Tibial nerve (tissue), 4 donors: ENCODE results near the gene STX11. TPM values are rescaled to one million over a fixed set of nuclear protein-coding genes. Genes with fewer than 3 reads are reported as not detected.
A peak's percentile ranks its signal among the peaks of the same experiment; 100 is the strongest.
"Not testable (repeated sequence)": the region's sequence is repeated elsewhere in the genome, so short reads cannot be mapped to it uniquely, and the experiment has no call there.

Experiments
- DNase-seq, 2 donors: peaks; one replicate each; pipeline ENCODE4 v3.0.0-alpha.2; 2019; ENCODE audit warnings: low spot score in 2 of 2
- H3K27ac ChIP-seq, 4 donors: fragments of 200-600 bp; sonication (generic) in 3 of 4; one replicate each; pipeline ENCODE4 v1.5.1; 2017 to 2019; ENCODE audit warnings: mild to moderate bottlenecking in 1 of 4
- H3K27me3 ChIP-seq, 2 donors: fragments of 200-600 bp; sonication (generic) in 1 of 2; one replicate each; pipeline versions ENCODE4 v1.5.1 to v1.6.0; 2017 to 2019
- H3K36me3 ChIP-seq, 3 donors: fragments of 200-600 bp; sonication (generic); one replicate each; pipeline ENCODE4 v1.5.1; 2018 to 2019
- H3K4me1 ChIP-seq, 4 donors: fragments of 200-600 bp; sonication (generic) in 3 of 4; one replicate each; pipeline ENCODE4 v1.5.1; 2017 to 2019
- H3K4me3 ChIP-seq, 4 donors: fragments of 200-600 bp; sonication (generic) in 3 of 4; one replicate each; pipeline ENCODE4 v1.5.1; 2017 to 2019; ENCODE audit warnings: mild to moderate bottlenecking in 1 of 4, moderate library complexity in 1 of 4
- H3K9me3 ChIP-seq, 4 donors: fragments of 200-600 bp; sonication (generic) in 3 of 4; one replicate each; pipeline ENCODE4 v1.5.1; 2017 to 2019
- EP300 ChIP-seq, 2 donors: sonication (generic); formaldehyde crosslinking; IDR thresholded peaks; one replicate each; pipeline ENCODE4 v1.6.1; 2017; ENCODE audit warnings: antibody characterized with exemption in 2 of 2, mild to moderate bottlenecking in 1 of 2
- POLR2A ChIP-seq, 2 donors: fragments of 450-650 bp; IDR thresholded peaks; one replicate each; pipeline ENCODE4 v1.6.1; 2017; ENCODE audit warnings: antibody characterized with exemption in 2 of 2, mild to moderate bottlenecking in 2 of 2, moderate library complexity in 2 of 2
- WGBS, 2 donors: methylation state at CpG; one replicate each; pipeline ENCODE4 v1.1.5; 2018; 5-methylcytosine and 5-hydroxymethylcytosine counted together
- total RNA-seq, 4 donors: library from RNA; depleted of rRNA; stranded (reverse); fragments of >200 nt; gene quantifications; one replicate each; pipeline ENCODE4 v1.1.0, GENCODE V29; 2016
- TF ChIP-seq, protein P1 (sequence below), 5 experiments: fragments of 200-600 bp in 3 of 5; fragments of 450-650 bp in 2 of 5; sonication (generic) in 3 of 5; IDR thresholded peaks; one replicate each; pipeline ENCODE4 v1.5.1; 2016 to 2019; ENCODE audit warnings: antibody characterized with exemption in 5 of 5, mild to moderate bottlenecking in 3 of 5, moderate library complexity in 2 of 5

STX11 gene
- total RNA-seq, 4 donors from 2014 or later = 5.3 to 24.3 (median 12.5) TPM

GRCh38 chr6:144177726-144178125 is 27.4 kb downstream of the STX11 start:
- Histone ChIP-seq H3K9me3 (no peaks in the 10 kb centered on the region), H3K36me3 (no peaks in the 10 kb centered on the region), H3K27ac (no peak overlapping the region), H3K4me3 (no peak overlapping the region), H3K4me1 (no peaks in the 10 kb centered on the region), H3K27me3 (no peaks in the 10 kb centered on the region)
- no peak for DNase-seq
- WGBS, 2 donors = 84 to 92% methylated on average over 3 of the region's 3 CpGs
- no peak for TF ChIP-seq EP300 (IDR thresholded peaks at IDR 0.05)
- TF ChIP-seq, protein P1, sequence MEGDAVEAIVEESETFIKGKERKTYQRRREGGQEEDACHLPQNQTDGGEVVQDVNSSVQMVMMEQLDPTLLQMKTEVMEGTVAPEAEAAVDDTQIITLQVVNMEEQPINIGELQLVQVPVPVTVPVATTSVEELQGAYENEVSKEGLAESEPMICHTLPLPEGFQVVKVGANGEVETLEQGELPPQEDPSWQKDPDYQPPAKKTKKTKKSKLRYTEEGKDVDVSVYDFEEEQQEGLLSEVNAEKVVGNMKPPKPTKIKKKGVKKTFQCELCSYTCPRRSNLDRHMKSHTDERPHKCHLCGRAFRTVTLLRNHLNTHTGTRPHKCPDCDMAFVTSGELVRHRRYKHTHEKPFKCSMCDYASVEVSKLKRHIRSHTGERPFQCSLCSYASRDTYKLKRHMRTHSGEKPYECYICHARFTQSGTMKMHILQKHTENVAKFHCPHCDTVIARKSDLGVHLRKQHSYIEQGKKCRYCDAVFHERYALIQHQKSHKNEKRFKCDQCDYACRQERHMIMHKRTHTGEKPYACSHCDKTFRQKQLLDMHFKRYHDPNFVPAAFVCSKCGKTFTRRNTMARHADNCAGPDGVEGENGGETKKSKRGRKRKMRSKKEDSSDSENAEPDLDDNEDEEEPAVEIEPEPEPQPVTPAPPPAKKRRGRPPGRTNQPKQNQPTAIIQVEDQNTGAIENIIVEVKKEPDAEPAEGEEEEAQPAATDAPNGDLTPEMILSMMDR (IDR thresholded peaks at IDR 0.05) = no peak
- no peak for TF ChIP-seq POLR2A (IDR thresholded peaks at IDR 0.05)

DNA sequence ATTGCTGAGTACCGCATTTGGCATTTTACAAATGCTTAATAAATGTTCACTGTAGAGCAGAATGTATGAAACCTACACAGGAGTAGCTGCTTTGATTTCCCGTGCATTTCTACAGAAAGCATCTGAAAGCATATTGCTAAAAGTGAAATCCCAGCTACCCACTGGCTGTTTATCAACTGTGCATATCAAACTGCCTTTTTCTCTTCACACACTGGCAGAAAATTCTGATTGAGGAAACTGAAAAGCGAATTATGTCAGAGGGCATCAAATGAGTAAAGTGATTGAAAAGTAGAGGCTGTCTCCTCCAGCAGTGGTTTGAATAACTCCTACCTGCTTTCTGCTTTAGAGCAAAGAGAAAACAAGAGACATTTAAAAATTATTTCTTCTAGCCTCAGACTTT is 28.0 kb downstream of the STX11 start:
- DNase-seq = no peak
- TF ChIP-seq POLR2A (IDR thresholded peaks at IDR 0.05) (no peak), EP300 (IDR thresholded peaks at IDR 0.05) (no peak)
- TF ChIP-seq, protein P1 (IDR thresholded peaks at IDR 0.05) = no peak
- Histone ChIP-seq H3K27me3 (no peaks in the 10 kb centered on the region), H3K27ac (no peak overlapping the region), H3K36me3 (no peaks in the 10 kb centered on the region), H3K4me1 (no peaks in the 10 kb centered on the region), H3K4me3 (no peak overlapping the region), H3K9me3 (no peaks in the 10 kb centered on the region)
- WGBS, 2 donors = 91 to 92% methylated on average over 3 of the region's 3 CpGs

DNA sequence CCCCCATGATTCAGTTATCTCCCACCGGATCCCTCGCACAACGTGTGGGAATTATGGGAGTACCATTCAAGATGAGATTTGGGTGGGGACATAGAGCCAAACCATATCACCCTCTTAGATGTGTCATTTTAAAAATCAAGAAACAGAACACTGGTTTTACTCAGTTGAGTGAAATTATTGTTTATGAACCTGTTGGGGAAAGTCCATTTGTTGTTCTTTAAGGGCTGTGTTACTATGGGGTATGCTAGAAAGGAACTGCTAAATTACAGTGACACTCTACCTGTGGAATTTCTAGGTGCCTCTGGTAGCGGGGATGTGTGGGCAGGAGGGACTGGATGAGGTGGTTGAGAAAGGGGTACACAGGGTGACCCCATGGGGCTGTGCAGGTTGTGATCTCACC is 28.9 kb downstream of the STX11 start:
- no peaks in the 10 kb centered on the region for H3K9me3 ChIP-seq
- 88 to 93% methylated on average over 4 of the region's 4 CpGs for WGBS, 2 donors
- H3K4me3 ChIP-seq = no peak overlapping the region
- TF ChIP-seq EP300 (IDR thresholded peaks at IDR 0.05) = no peak
- H3K4me1 ChIP-seq = no peaks in the 10 kb centered on the region
- DNase-seq = no peak
- no peak overlapping the region for H3K27ac ChIP-seq
- H3K36me3 ChIP-seq = no peaks in the 10 kb centered on the region
- no peaks in the 10 kb centered on the region for H3K27me3 ChIP-seq

DNA sequence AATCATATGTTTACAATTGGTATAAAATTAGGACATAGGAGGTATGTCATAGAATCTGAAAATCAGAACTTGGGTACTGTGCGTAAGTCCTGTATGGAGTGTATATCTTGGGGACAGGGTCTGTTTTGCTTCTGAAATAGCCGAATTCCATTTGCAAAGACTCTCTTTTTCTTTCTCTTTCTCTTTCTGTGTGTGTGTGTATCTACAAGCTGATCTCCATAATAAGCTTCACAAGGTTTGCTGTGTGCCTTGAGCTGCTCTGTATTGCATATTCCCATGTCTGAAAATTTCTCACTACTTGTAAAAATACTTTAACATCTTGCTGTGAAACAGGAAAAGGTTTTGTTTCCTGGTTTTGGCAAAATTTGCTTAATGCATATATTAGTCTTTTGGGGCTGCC is 29.5 kb downstream of the STX11 start:
- WGBS, 2 donors = 83 to 85% methylated on average over 2 of the region's 2 CpGs
- Histone ChIP-seq H3K27me3 (no peaks in the 10 kb centered on the region), H3K36me3 (no peaks in the 10 kb centered on the region), H3K4me1 (no peaks in the 10 kb centered on the region), H3K27ac (no peak overlapping the region), H3K4me3 (no peak overlapping the region), H3K9me3 (no peaks in the 10 kb centered on the region)
- DNase-seq = no peak
- TF ChIP-seq, protein P1 (IDR thresholded peaks at IDR 0.05) = no peak
- TF ChIP-seq POLR2A (IDR thresholded peaks at IDR 0.05) (no peak), EP300 (IDR thresholded peaks at IDR 0.05) (no peak)

DNA sequence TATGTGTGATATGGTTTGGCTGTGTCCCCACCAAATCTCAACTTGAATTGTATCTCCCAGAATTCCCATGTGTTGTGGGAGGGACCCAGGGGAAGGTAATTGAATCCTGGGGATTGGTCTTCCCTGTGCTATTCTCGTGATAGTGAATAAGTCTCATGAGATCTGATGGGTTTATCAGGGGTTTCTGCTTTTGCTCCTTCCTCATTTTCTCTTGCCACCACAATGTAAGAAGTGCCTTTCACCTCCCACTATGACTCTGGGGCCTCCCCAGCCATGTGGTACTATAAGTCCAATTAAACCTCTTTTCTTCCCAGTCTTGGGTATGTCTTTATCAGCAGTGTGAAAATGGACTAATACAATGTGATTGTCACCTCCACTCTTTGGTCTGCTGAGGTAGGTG is 30.0 kb downstream of the STX11 start:
- H3K4me3 ChIP-seq, H3K36me3 ChIP-seq, H3K4me1 ChIP-seq, H3K9me3 ChIP-seq, H3K27me3 ChIP-seq, DNase-seq, H3K27ac ChIP-seq: not testable (repeated sequence)
- WGBS, 2 donors = 52 to 73% methylated on average over 1 of the region's 1 CpG

DNA sequence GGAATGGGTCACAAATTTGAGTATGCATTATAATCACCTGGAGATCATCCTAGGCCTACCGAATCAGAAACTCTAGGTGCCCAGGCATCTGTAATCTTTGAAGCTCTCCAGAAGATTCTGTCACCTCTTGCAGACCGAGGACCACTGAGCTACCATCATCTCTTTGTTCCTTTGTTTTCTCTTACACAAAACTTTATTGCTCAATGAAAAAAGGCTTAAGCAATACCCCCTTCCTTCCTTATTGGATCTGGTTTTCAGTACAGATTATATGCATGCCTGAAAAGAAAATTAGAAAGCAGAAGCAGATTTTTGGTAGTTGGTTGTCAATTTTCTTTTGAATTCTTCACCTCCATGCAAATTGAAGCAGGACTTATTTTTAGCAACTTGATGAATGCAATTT is 31.3 kb downstream of the STX11 start:
- DNase-seq = no peak
- Histone ChIP-seq H3K9me3 (no peaks in the 10 kb centered on the region), H3K27ac (no peak overlapping the region), H3K27me3 (no peaks in the 10 kb centered on the region), H3K4me1 (no peaks in the 10 kb centered on the region), H3K36me3 (peaks cover 0 to 2% (median 0%) of the 10 kb centered on the region in 3 donors), H3K4me3 (no peak overlapping the region)
- TF ChIP-seq POLR2A (IDR thresholded peaks at IDR 0.05) (no peak), EP300 (IDR thresholded peaks at IDR 0.05) (peak in 1 of 2 donors; percentile 28)
- 79 to 84% methylated on average over 2 of the region's 2 CpGs for WGBS, 2 donors

DNA sequence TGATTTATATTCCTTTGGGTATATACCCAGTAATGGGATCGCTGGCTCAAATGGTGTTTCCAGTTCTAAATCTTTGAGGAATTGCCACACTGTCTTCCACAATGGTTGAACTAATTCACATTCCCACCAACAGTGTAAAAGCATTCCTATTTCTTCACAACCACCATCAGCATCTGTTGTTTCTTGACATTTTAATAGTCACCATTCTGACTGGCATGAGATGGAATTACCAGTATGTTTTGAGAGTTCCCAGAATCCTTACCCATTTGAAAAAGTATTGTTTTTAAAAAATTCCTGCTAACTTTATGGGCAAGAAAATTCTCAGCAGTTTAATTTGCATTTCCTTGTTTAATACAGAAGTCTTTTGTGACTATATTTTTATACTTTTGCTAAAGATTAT is 33.9 kb downstream of the STX11 start:
- not testable (repeated sequence) for H3K27me3 ChIP-seq, H3K4me1 ChIP-seq, H3K9me3 ChIP-seq, H3K27ac ChIP-seq, H3K4me3 ChIP-seq, DNase-seq
- H3K36me3 ChIP-seq = peaks cover 0 to 14% (median 0%) of the 10 kb centered on the region in 3 donors
- WGBS, 2 donors = 88 to 96% methylated on average over 1 of the region's 1 CpG
